Activated CD4-positive, alpha-beta memory T cell treated with anti-CD3 and anti-CD28 coated beads for 36 hours (primary cell): Measurements from ENCODE around the gene SRP9. TPM values are rescaled to one million over a fixed set of nuclear protein-coding genes. Genes with fewer than 3 reads are reported as not detected.

Experiments
- total RNA-seq, 2 experiments: library from RNA; stranded (reverse); gene quantifications; one replicate each; pipeline ENCODE4 v1.2.3, GENCODE V29; 2021

The SRP9 gene
- total RNA-seq, 2 experiments from 2014 or later = 294 to 314 TPM

Other genes starting within 250 kb of the SRP9 start
- under 1 TPM; 0.80 to 0.95 TPM for gene ENAH, start 124.7 kb upstream of the SRP9 start, total RNA-seq
- gene EPHX1, start 32.3 kb downstream of the SRP9 start, total RNA-seq = 1 to 10 TPM; 2.6 to 2.8 TPM
- gene TMEM63A, start 104.6 kb downstream of the SRP9 start, total RNA-seq = 10 to 100 TPM; 52.2 to 59.1 TPM
- gene LEFTY1, start 111.3 kb downstream of the SRP9 start, total RNA-seq = under 1 TPM in 1 of 2 experiments, not detected in 1; 0.19 TPM
- 100 to 1,000 TPM; 127 TPM for gene PYCR2, start 146.4 kb downstream of the SRP9 start, total RNA-seq
- not detected for gene LEFTY2, start 163.4 kb downstream of the SRP9 start, total RNA-seq
- gene SDE2, start 221.5 kb downstream of the SRP9 start, total RNA-seq = 10 to 100 TPM; 18.0 to 18.2 TPM